Measurements from ENCODE around the gene RPL26.

- TF ChIP-seq CTCF (IDR thresholded peaks at IDR 0.05; ENCODE audit: low read depth, low read length) (no peak), EZH2phosphoT487 (IDR thresholded peaks at IDR 0.05; ENCODE audit: low read depth) (no peak)
Observed at GRCh38 chr17:8345052-8345690, 37.8 kb downstream of the RPL26 start.

Measured in OCI-LY3 (cell line).